Common myeloid progenitor, CD34-positive (primary cell): ENCODE results near the gene GSDMA.

Source experiments
- CTCF ChIA-PET: fragments of 350-600 bp; sonication (Branson Sonifier 250); formaldehyde crosslinking; loops from one replicate; lab custom pipeline; 2021; ENCODE audit warnings: antibody characterized with exemption; lab: Charles Lee
- POLR2A ChIA-PET: fragments of 350-600 bp; sonication (Branson Sonifier 250); formaldehyde crosslinking; loops from one replicate; lab custom pipeline; 2021; ENCODE audit warnings: antibody characterized with exemption; lab: Charles Lee
- DNase-seq, 3 donors: peaks; one replicate each; pipeline versions ENCODE4 v3.0.0 to v3.0.0-alpha.2; 2013
- H3K27ac ChIP-seq, 2 experiments: 1 replicate in 1 of 2; 2 replicates in 1 of 2; pipeline ENCODE4 v1.7.0; 2013; ENCODE audit warnings: inconsistent platforms in 2 of 2, low read length in 2 of 2, mild to moderate bottlenecking in 2 of 2, low read depth in 1 of 2, moderate library complexity in 1 of 2; ENCODE audit not compliant: severe bottlenecking in 2 of 2, insufficient read depth in 1 of 2, poor library complexity in 1 of 2
- H3K27me3 ChIP-seq, 5 experiments: replicated peaks in 2 of 5; 1 replicate in 3 of 5; 2 replicates in 2 of 5; pipeline versions ENCODE4 v1.6.1 to v1.7.0; 2013; ENCODE audit warnings: low read length in 4 of 5, mild to moderate bottlenecking in 2 of 5, moderate library complexity in 2 of 5, inconsistent platforms in 1 of 5; ENCODE audit not compliant: insufficient read depth in 5 of 5, control insufficient read depth in 4 of 5
- H3K36me3 ChIP-seq, 4 experiments: 1 replicate in 2 of 4; 2 replicates in 2 of 4; pipeline versions ENCODE4 v1.6.1 to v1.7.0; 2013; ENCODE audit warnings: low read length in 3 of 4, control low read depth in 1 of 4, mild to moderate bottlenecking in 1 of 4; ENCODE audit not compliant: control insufficient read depth in 4 of 4, insufficient read depth in 4 of 4
- H3K4me1 ChIP-seq, 4 experiments: 1 replicate in 3 of 4; 2 replicates in 1 of 4; pipeline versions ENCODE4 v1.6.1 to v1.7.1; 2013; ENCODE audit warnings: low read length in 3 of 4, mild to moderate bottlenecking in 3 of 4, control low read depth in 1 of 4, inconsistent platforms in 1 of 4, moderate library complexity in 1 of 4; ENCODE audit not compliant: control insufficient read depth in 4 of 4, insufficient read depth in 4 of 4; ENCODE audit errors: control extremely low read depth in 1 of 4
- H3K4me3 ChIP-seq, 7 experiments: 1 replicate in 4 of 7; 2 replicates in 3 of 7; pipeline versions ENCODE4 v1.5.1 to v1.7.0; 2013; ENCODE audit warnings: mild to moderate bottlenecking in 7 of 7, low read length in 6 of 7, moderate library complexity in 6 of 7, inconsistent platforms in 2 of 7, low read depth in 2 of 7, control low read depth in 1 of 7; ENCODE audit not compliant: insufficient read depth in 4 of 7, control insufficient read depth in 1 of 7; ENCODE audit errors: extremely low read depth in 1 of 7
- H3K9me3 ChIP-seq, 5 experiments: 1 replicate in 4 of 5; 2 replicates in 1 of 5; pipeline versions ENCODE4 v1.6.1 to v1.7.1; 2013; ENCODE audit warnings: low read length in 4 of 5, mild to moderate bottlenecking in 2 of 5, inconsistent platforms in 1 of 5, low read depth in 1 of 5, moderate library complexity in 1 of 5; ENCODE audit not compliant: control insufficient read depth in 4 of 5, insufficient read depth in 2 of 5; ENCODE audit errors: control extremely low read depth in 1 of 5
- WGBS: methylation state at CpG from one replicate; pipeline ENCODE4 v1.1.5; 2013; ENCODE audit not compliant: insufficient coverage; 5-methylcytosine and 5-hydroxymethylcytosine counted together

GSDMA gene

DNA sequence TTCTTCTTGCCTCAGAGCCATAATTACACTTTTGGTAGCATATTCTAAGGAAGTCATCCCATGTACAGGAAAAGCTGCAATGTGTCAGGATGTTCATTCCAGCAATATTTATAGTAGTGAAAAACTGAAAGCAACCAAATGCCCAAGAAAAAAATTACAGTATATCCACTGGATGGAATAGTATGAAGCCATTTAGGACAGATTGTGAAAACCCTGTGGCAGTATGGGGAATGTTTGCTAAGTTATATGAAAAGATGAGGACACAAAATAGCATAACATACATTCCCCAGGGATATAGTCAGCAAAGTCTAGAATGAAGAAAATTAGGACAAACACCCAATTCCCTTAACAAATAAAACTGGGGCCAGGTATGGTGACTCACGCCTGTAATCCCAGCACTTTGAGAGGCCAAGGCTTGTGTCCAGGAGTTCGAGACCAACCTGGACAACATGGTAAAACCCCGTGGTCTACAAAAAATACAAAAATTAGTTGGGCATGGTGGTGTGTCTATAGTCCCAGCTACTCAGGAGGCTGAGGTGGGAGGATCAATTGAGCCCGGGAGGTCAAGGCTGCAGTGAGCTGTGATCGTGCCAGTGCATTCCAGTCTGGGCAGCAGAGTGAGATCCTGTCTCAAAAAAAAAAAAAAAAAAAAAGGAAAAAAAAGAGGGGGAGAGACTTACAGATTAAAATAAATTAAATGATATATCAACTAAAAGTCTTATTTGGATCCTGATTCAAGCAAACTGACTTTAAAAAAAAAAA, 33.0 kb upstream of the GSDMA start:
- Histone ChIP-seq H3K36me3 (no peaks in the 10 kb centered on the region), H3K9me3 (no peaks in the 10 kb centered on the region), H3K27me3 (no peaks in the 10 kb centered on the region), H3K4me1 (peaks cover 4 to 39% (median 30%) of the 10 kb centered on the region in 4 experiments), H3K27ac (no peak overlapping the region), H3K4me3 (no peak overlapping the region)
- ChIA-PET CTCF (interaction anchor here (1.1 to 3.3 kb wide), 2 partner anchors 9 to 19 kb away, joined by 3 to 18 read pairs; no protein-coding TSS in a partner anchor), POLR2A (no interaction called here)
- 100% methylated on average over 1 of the region's 5 CpGs for WGBS
- no peak for DNase-seq

DNA sequence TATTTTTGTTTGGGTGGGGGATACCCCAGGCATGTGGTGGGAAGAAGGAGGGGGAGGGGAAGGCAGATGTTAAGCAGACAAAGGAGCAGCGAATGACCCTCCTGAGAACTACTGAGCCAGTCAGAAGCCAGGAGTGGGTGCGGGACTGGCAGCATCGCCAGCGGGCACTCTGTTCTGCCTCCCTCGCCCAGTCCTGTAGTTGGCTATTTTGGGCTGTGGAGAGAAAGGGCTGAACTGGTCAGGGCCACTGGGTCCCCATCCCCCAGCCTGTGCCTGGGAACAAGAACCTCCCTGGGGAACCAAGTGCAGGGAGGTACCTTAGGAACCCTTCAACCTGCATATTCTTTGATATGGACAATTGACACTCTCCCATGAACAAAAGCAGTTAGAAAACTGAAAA, 28.9 kb upstream of the GSDMA start:
- H3K27ac ChIP-seq = no peak overlapping the region
- POLR2A ChIA-PET = no interaction called here
- H3K36me3 ChIP-seq = no peaks in the 10 kb centered on the region
- CTCF ChIA-PET = interaction anchor here (1.3 kb wide), 1 partner anchor 142 kb away, joined by 3 read pairs; no protein-coding TSS in a partner anchor
- no peak for DNase-seq
- H3K27me3 ChIP-seq = no peaks in the 10 kb centered on the region
- no peak overlapping the region for H3K4me3 ChIP-seq
- peaks cover 0 to 6% (median 1%) of the 10 kb centered on the region in 4 experiments for H3K4me1 ChIP-seq
- H3K9me3 ChIP-seq = no peaks in the 10 kb centered on the region
- 100% methylated on average over 5 of the region's 5 CpGs for WGBS

DNA sequence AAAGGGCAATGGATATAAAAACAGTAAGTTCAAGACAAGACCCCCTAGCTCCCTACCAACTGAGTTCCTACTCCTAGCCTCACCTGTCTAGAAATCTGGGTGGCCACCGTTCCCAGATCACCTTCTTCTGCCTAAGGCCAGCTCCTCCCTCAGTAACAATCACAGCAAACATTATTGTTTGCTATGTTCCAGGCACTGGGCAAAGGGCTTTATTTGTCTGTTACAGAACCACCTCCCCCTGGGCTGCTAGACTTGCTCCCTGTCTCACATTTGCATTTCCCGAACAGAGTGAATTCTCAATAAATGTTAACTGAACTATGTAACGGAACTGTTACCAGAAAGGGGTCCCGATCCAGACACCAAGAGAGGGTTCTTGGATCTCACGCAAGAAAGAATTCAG, 28.5 kb upstream of the GSDMA start:
- ChIA-PET POLR2A (no interaction called here), CTCF (interaction anchor here (1.3 kb wide), 1 partner anchor 141 kb away, joined by 3 read pairs; no protein-coding TSS in a partner anchor)
- 96% methylated on average over 5 of the region's 5 CpGs for WGBS
- no peaks in the 10 kb centered on the region for H3K27me3 ChIP-seq
- H3K9me3 ChIP-seq = no peaks in the 10 kb centered on the region
- no peak overlapping the region for H3K4me3 ChIP-seq
- H3K27ac ChIP-seq = no peak overlapping the region
- no peaks in the 10 kb centered on the region for H3K36me3 ChIP-seq
- no peak for DNase-seq
- H3K4me1 ChIP-seq = peaks cover 0 to 5% (median under 1%) of the 10 kb centered on the region in 4 experiments

DNA sequence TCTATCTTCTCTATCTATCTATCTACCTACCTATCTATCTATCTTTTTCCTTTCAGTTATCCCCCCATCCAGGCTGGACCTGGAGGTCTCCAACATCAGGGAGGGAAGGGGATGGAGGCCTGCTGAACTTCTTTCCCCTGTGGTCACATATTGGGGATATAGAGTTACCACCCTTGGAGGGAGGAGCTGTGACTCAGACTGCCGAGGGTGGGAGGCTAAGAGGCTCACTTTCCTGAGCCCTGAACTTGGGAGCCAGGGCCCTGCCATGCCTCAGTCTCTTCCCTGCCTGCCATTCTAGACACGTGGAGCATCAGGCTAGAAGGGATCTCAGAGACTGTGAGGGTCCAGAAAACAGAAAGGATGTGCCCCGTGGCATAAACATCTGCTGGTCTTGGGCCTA, 26.9 kb upstream of the GSDMA start:
- DNase-seq = no peak
- Histone ChIP-seq H3K9me3 (no peaks in the 10 kb centered on the region), H3K4me1 (peaks cover 0 to 12% (median 5%) of the 10 kb centered on the region in 4 experiments), H3K27ac (no peak overlapping the region), H3K4me3 (no peak overlapping the region), H3K36me3 (no peaks in the 10 kb centered on the region), H3K27me3 (no peaks in the 10 kb centered on the region)
- ChIA-PET POLR2A (no interaction called here), CTCF (interaction anchor here (1.0 to 2.1 kb wide), 2 partner anchors 11 to 47 kb away, joined by 3 to 6 read pairs; no protein-coding TSS in a partner anchor)
- WGBS = 81% methylated on average over 3 of the region's 3 CpGs

DNA sequence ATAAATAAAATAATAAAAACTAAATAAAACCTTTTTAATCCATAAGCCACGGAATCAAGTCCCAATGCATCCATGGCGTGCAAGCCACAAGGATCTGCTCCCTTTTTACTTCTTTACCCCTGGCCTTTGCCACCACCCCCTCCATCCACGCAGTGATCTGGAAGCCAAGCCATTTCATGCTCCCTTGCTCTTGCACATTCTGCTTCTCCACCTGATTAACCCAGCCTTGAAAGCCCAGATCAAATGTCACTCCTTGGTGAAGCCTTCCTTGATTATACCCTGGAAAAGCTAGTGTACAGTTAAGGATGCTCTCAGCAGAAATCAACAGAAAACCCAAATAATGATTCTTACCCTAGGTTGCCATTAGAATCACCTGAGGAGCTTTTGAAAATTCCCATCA, 25.4 kb upstream of the GSDMA start:
- ChIA-PET POLR2A (no interaction called here), CTCF (interaction anchor here (0.9 to 3.0 kb wide), 3 partner anchors 9 to 15 kb away, joined by 3 to 18 read pairs (median 6); partner anchors contain the start of genes LRRC3C and ORMDL3)
- peaks cover 0 to 12% (median 5%) of the 10 kb centered on the region in 4 experiments for H3K4me1 ChIP-seq
- H3K36me3 ChIP-seq = no peaks in the 10 kb centered on the region
- H3K27me3 ChIP-seq = no peaks in the 10 kb centered on the region
- no peaks in the 10 kb centered on the region for H3K9me3 ChIP-seq
- DNase-seq = no peak
- no peak overlapping the region for H3K27ac ChIP-seq
- H3K4me3 ChIP-seq = no peak overlapping the region
- 93% methylated on average over 3 of the region's 3 CpGs for WGBS

DNA sequence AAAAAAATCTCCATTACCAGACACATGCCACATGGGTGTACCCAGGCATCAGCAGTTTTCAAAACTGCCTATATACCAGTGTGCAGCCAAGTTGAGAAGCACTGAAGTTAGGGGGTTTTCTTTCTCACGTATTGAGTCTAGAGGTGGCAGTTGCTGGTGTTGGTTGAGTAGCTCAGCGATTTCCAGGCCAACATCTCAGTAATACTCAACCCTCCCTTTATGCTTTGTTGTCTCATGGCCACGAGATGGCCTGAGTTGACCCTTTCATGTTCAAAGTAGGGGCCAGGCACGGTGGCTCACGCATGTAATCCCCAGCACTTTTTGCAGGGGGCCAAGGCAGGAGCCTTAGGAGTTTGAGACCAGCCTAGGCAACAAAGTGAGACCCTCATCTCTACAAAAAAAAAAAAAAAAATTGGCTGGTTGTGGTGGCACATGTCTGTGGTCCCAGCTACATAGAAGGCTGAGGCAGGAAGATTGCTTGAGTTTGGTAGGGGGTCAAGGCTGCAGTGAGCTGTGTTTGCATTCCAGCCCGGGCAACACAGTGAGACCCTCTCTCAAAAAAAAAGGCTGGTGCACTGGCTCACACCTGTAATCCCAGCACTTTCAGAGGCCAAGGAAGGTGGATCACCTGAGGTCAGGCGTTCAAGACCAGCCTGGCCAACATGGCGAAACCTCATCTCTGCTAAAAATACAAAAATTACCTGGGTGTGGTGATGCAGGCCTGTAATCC, 24.5 kb upstream of the GSDMA start:
- no peak for DNase-seq
- H3K4me3 ChIP-seq = no peak overlapping the region
- ChIA-PET POLR2A (interaction anchor here (0.7 kb wide), 1 partner anchor 10 kb away, joined by 9 read pairs; no protein-coding TSS in a partner anchor), CTCF (interaction anchor here (1.2 to 3.0 kb wide), 4 partner anchors 8 to 28 kb away, joined by 4 to 18 read pairs (median 6); partner anchors contain the start of genes LRRC3C and ORMDL3)
- no peaks in the 10 kb centered on the region for H3K36me3 ChIP-seq
- H3K27ac ChIP-seq = no peak overlapping the region
- H3K4me1 ChIP-seq = peaks cover 0 to 12% (median 5%) of the 10 kb centered on the region in 4 experiments
- no peaks in the 10 kb centered on the region for H3K27me3 ChIP-seq
- 91% methylated on average over 6 of the region's 8 CpGs for WGBS
- no peaks in the 10 kb centered on the region for H3K9me3 ChIP-seq
